DOHH2 (cell line): ENCODE measurements around the gene COX18.

Source experiments
- EZH2phosphoT487 ChIP-seq: fragments of 200-600 bp; sonication (generic); IDR thresholded peaks from 2 replicates; pipeline ENCODE4 v1.6.1; 2017; ENCODE audit warnings: borderline replicate concordance, mild to moderate bottlenecking, antibody characterized with exemption, low read length, moderate library complexity, mixed read lengths
- TF ChIP-seq, protein P1 (sequence below): fragments of 200-600 bp; sonication (generic); IDR thresholded peaks from one replicate; pipeline ENCODE4 v1.5.1; 2014; ENCODE audit warnings: antibody characterized with exemption, mild to moderate bottlenecking, low read depth, low read length; ENCODE audit not compliant: poor library complexity, severe bottlenecking

DNA sequence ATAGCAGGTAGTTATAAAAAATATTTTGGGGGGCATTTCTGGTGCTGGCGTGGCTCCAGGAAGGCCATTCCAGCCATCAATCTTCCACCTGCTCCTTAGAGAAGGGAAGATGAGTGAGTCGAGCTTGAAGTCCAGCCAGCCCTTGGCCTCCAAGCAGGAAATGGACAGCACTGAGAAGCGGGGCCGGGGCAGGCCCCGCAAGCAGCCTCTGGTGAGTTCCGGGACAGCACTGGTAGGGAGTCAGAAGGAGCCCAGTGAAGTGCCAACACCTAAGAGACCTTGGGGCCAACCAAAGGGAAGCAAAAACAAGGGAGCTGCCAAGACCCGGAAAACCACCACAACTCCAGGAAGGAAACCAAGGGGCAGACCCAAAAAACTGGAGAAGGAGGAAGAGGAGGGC lies 29.2 kb upstream of the COX18 start:
- TF ChIP-seq, protein P1, sequence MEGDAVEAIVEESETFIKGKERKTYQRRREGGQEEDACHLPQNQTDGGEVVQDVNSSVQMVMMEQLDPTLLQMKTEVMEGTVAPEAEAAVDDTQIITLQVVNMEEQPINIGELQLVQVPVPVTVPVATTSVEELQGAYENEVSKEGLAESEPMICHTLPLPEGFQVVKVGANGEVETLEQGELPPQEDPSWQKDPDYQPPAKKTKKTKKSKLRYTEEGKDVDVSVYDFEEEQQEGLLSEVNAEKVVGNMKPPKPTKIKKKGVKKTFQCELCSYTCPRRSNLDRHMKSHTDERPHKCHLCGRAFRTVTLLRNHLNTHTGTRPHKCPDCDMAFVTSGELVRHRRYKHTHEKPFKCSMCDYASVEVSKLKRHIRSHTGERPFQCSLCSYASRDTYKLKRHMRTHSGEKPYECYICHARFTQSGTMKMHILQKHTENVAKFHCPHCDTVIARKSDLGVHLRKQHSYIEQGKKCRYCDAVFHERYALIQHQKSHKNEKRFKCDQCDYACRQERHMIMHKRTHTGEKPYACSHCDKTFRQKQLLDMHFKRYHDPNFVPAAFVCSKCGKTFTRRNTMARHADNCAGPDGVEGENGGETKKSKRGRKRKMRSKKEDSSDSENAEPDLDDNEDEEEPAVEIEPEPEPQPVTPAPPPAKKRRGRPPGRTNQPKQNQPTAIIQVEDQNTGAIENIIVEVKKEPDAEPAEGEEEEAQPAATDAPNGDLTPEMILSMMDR, result no peak
- no peak for TF ChIP-seq EZH2phosphoT487
